Testis (tissue), 2 donors: ENCODE data around the gene RAET1G.

Experiments used
- POLR2A ChIP-seq: fragments of 450-650 bp; IDR thresholded peaks from one replicate; pipeline ENCODE4 v1.6.1; 2017; ENCODE audit warnings: antibody characterized with exemption, mild to moderate bottlenecking, moderate library complexity
- TF ChIP-seq, protein P1 (sequence below), 3 experiments: fragments of 450-650 bp in 2 of 3; fragments of 200-600 bp in 1 of 3; sonication (generic) in 1 of 3; IDR thresholded peaks; one replicate each; pipeline ENCODE4 v1.5.1; 2016 to 2019; ENCODE audit warnings: antibody characterized with exemption in 3 of 3, mild to moderate bottlenecking in 2 of 3, moderate library complexity in 1 of 3

DNA sequence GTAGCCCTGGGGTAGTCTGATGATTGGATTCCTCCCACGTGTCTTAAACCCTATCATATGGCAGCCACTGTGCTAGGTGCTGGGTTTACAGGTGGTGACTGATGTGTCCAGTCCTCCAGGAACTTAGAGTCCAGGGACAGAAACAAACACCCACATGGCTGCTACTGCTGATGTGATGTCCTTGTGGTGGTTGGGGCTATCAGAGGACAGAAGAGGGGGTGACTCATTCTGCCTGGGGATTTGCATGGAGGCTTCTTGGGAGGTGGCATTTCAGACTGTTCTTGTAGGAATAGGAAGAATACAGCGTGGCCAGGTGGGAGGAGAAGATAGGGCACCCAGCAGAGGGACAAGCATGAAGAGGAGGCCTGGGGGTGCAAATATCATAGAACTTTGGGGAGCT, 9.8 kb downstream of the RAET1G start:
- TF ChIP-seq POLR2A = no peak
- TF ChIP-seq, protein P1, sequence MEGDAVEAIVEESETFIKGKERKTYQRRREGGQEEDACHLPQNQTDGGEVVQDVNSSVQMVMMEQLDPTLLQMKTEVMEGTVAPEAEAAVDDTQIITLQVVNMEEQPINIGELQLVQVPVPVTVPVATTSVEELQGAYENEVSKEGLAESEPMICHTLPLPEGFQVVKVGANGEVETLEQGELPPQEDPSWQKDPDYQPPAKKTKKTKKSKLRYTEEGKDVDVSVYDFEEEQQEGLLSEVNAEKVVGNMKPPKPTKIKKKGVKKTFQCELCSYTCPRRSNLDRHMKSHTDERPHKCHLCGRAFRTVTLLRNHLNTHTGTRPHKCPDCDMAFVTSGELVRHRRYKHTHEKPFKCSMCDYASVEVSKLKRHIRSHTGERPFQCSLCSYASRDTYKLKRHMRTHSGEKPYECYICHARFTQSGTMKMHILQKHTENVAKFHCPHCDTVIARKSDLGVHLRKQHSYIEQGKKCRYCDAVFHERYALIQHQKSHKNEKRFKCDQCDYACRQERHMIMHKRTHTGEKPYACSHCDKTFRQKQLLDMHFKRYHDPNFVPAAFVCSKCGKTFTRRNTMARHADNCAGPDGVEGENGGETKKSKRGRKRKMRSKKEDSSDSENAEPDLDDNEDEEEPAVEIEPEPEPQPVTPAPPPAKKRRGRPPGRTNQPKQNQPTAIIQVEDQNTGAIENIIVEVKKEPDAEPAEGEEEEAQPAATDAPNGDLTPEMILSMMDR (IDR thresholded peaks at IDR 0.05) = no peak
